HCT116 (cell line): ENCODE data around the gene PTHLH. TPM values are rescaled to one million over a fixed set of nuclear protein-coding genes. Genes with fewer than 3 reads are reported as not detected.

Experiments
- ATAC-seq: fragments of 200-7000 bp; cut with Tn5 transposase; 2 replicates; pipeline ENCODE4 v1.9.1; 2020; ENCODE audit warnings: mild to moderate bottlenecking, moderate library complexity
- BruUV-seq: library from RNA; stranded (reverse); fragments of 400-500 nt; replicated peaks from 2 replicates; lab custom pipeline; 2021; lab: Mats Ljungman, UMichigan
- CTCF ChIA-PET: fragments of 300-600 bp; sonication (Branson Sonifier 250); formaldehyde crosslinking; loops from one replicate; lab custom pipeline; 2021; ENCODE audit warnings: antibody characterized with exemption; lab: Charles Lee
- POLR2A ChIA-PET: fragments of 300-600, 350-600 bp; sonication (Branson Sonifier 250); formaldehyde crosslinking; loops from one replicate; lab custom pipeline; 2021; ENCODE audit warnings: antibody characterized with exemption; lab: Charles Lee
- RAD21 ChIA-PET, 2 experiments: fragments of 300-600 bp; sonication (Branson Sonifier 250); formaldehyde crosslinking; loops; one replicate each; lab custom pipeline; 2023; ENCODE audit warnings: low total read pairs in 2 of 2; ENCODE audit not compliant: uncharacterized antibody in 2 of 2, unreplicated experiment in 2 of 2, low non-redundant PET in 1 of 2; lab: Charles Lee
- DNase-seq: peaks from one replicate; pipeline ENCODE4 v3.0.0-alpha.2; 2010; ENCODE audit warnings: low read depth, low spot score
- H2AFZ ChIP-seq: fragments of 200-600 bp; shearing (Covaris generic), sonication (generic); 2 replicates; pipeline ENCODE4 v1.6.1; 2017; ENCODE audit warnings: low read depth, mixed run types, mixed read lengths, antibody characterized with exemption, low read length; ENCODE audit not compliant: poor library complexity, severe bottlenecking
- H3K27ac ChIP-seq: 2 replicates; pipeline ENCODE4 v1.5.1; 2012; ENCODE audit warnings: low read depth, low read length
- H3K27me3 ChIP-seq: fragments of 200-600 bp; sonication (generic); 2 replicates; pipeline ENCODE4 v1.6.1; 2016; ENCODE audit warnings: mixed run types, low read length, mixed read lengths; ENCODE audit not compliant: insufficient read depth
- H3K36me3 ChIP-seq, 2 experiments: fragments of 200-500 bp in 1 of 2; fragments of 200-600 bp in 1 of 2; sonication (Bioruptor generic) in 1 of 2; sonication (generic) in 1 of 2; 2 replicates each; pipeline versions ENCODE4 v1.5.1 to v1.6.1; 2014 to 2016; ENCODE audit warnings: low read length in 2 of 2, inconsistent platforms in 1 of 2, mixed read lengths in 1 of 2, mixed run types in 1 of 2; ENCODE audit not compliant: insufficient read depth in 2 of 2, control insufficient read depth in 1 of 2
- H3K4me1 ChIP-seq, 2 experiments: fragments of 200-600 bp in 1 of 2; sonication (generic) in 1 of 2; 2 replicates each; pipeline versions ENCODE4 v1.5.1 to v1.6.1; 2012 to 2017; ENCODE audit warnings: low read length in 2 of 2, inconsistent platforms in 1 of 2, mild to moderate bottlenecking in 1 of 2, mixed read lengths in 1 of 2, mixed run types in 1 of 2, moderate library complexity in 1 of 2; ENCODE audit not compliant: insufficient read depth in 2 of 2, control insufficient read depth in 1 of 2
- H3K4me2 ChIP-seq: fragments of 200-600 bp; sonication (generic); 2 replicates; pipeline ENCODE4 v1.6.1; 2017; ENCODE audit warnings: mixed run types, low read length, mixed read lengths
- H3K4me3 ChIP-seq, 2 experiments: fragments of 200-600 bp in 1 of 2; sonication (generic) in 1 of 2; replicated peaks in 1 of 2; 2 replicates each; pipeline ENCODE4 v1.5.1; 2011 to 2016; ENCODE audit warnings: low read length in 2 of 2, control low read depth in 1 of 2, low read depth in 1 of 2, mild to moderate bottlenecking in 1 of 2, mixed read lengths in 1 of 2, mixed run types in 1 of 2
- H3K79me2 ChIP-seq: fragments of 200-600 bp; sonication (generic); 2 replicates; pipeline ENCODE4 v1.6.1; 2017; ENCODE audit warnings: mild to moderate bottlenecking, mixed run types, low read length, moderate library complexity, mixed read lengths; ENCODE audit not compliant: insufficient read depth
- H3K9ac ChIP-seq: fragments of 200-600 bp; sonication (generic); 2 replicates; pipeline ENCODE4 v1.6.1; 2016; ENCODE audit warnings: low read length, mixed read lengths
- H3K9me2 ChIP-seq: fragments of 200-600 bp; sonication (generic), shearing (Covaris generic); 2 replicates; pipeline ENCODE4 v1.6.1; 2017; ENCODE audit warnings: mixed run types, mild to moderate bottlenecking, moderate library complexity; ENCODE audit not compliant: insufficient read depth
- H3K9me3 ChIP-seq, 2 experiments: fragments of 200-500 bp in 1 of 2; fragments of 200-600 bp in 1 of 2; sonication (Bioruptor generic) in 1 of 2; sonication (generic) in 1 of 2; 2 replicates each; pipeline ENCODE4 v1.6.1; 2014 to 2017; ENCODE audit warnings: low read length in 2 of 2, mixed read lengths in 2 of 2, inconsistent platforms in 1 of 2, low read depth in 1 of 2, mild to moderate bottlenecking in 1 of 2, mixed run types in 1 of 2, moderate library complexity in 1 of 2; ENCODE audit not compliant: control insufficient read depth in 1 of 2, insufficient read depth in 1 of 2
- H4K20me1 ChIP-seq: fragments of 200-600 bp; sonication (generic), shearing (Covaris generic); 2 replicates; pipeline ENCODE4 v1.6.1; 2017; ENCODE audit warnings: mixed run types, mild to moderate bottlenecking, moderate library complexity; ENCODE audit not compliant: insufficient read depth
- CBX3 ChIP-seq: IDR thresholded peaks from 2 replicates; pipeline ENCODE4 v1.6.1; 2012; ENCODE audit warnings: low read depth
- CEBPB ChIP-seq: IDR thresholded peaks from 2 replicates; pipeline ENCODE4 v1.6.1; 2012; ENCODE audit warnings: low read depth
- EGR1 ChIP-seq: IDR thresholded peaks from 2 replicates; pipeline ENCODE4 v1.6.1; 2012; ENCODE audit warnings: low read depth
- EZH2 ChIP-seq: fragments of 200-600 bp; sonication (generic); IDR thresholded peaks from 2 replicates; pipeline ENCODE4 v1.6.1; 2017; ENCODE audit warnings: antibody characterized with exemption, mixed run types
- EZH2phosphoT487 ChIP-seq: fragments of 200-600 bp; IDR thresholded peaks from 2 replicates; pipeline ENCODE4 v1.6.1; 2018; ENCODE audit warnings: antibody characterized with exemption, borderline replicate concordance
- FOSL1 ChIP-seq: IDR thresholded peaks from 2 replicates; pipeline ENCODE4 v1.6.1; 2012; ENCODE audit warnings: low read depth
- JUND ChIP-seq: IDR thresholded peaks from 2 replicates; pipeline ENCODE4 v1.6.1; 2012
- POLR2A ChIP-seq: IDR thresholded peaks from 2 replicates; pipeline ENCODE4 v1.7.0; 2011; ENCODE audit warnings: borderline replicate concordance; ENCODE audit not compliant: insufficient read depth, insufficient read length; ENCODE audit errors: extremely low read depth
- POLR2AphosphoS5 ChIP-seq: IDR thresholded peaks from 2 replicates; pipeline ENCODE4 v1.6.1; 2011; ENCODE audit warnings: mild to moderate bottlenecking, low read depth, low read length, moderate library complexity
- RAD21 ChIP-seq: IDR thresholded peaks from 2 replicates; pipeline ENCODE4 v1.6.1; 2012; ENCODE audit warnings: low read depth, mild to moderate bottlenecking
- SIN3A ChIP-seq: IDR thresholded peaks from 2 replicates; pipeline ENCODE4 v1.6.1; 2012; ENCODE audit warnings: low read depth
- SP1 ChIP-seq: IDR thresholded peaks from 2 replicates; pipeline ENCODE4 v1.6.1; 2012; ENCODE audit warnings: low read depth
- ZFX ChIP-seq: fragments of 450-650 bp; IDR thresholded peaks from 2 replicates; pipeline ENCODE4 v1.6.1; 2017
- intact Hi-C: fragments of 100-400 bp; cut with micrococcal nuclease; formaldehyde crosslinking; loops from 2 replicates; pipeline ENCODE4 v1.10.0; 2022
- total RNA-seq: library from RNA; stranded (reverse); gene quantifications from one replicate; pipeline ENCODE4 v1.2.1, GENCODE V29; 2021; ENCODE audit not compliant: unreplicated experiment
- TF ChIP-seq, protein P1 (sequence below): IDR thresholded peaks from 2 replicates; pipeline ENCODE4 v1.6.1; 2012
- TF ChIP-seq, protein P2 (sequence below): IDR thresholded peaks from 2 replicates; pipeline ENCODE4 v1.6.1; 2012; ENCODE audit warnings: low read depth

The PTHLH gene
- total RNA-seq, 1 experiment from 2014 or later, result not detected

DNA sequence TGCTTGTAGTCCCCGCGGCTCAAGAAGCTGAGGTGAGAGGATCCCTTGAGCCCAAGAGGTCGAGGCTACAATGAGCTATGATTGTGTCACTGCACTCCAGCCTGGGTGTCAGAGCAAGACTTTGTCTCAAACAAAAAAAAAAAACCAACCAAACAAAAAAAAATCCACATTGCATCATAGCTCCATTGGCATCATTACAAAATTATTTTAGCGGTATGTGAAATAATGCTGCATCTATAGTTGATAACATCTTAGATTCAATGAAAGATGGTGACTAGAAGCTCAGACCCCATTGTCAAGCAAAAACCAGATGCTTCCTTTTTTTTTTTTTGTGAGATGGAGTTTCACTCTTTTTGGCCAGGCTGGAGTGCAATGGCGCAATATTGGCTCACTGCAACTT is 14.8 kb upstream of the PTHLH start:
- Histone ChIP-seq H3K9me2 (no peaks in the 10 kb centered on the region), H3K9me3 (no peaks in the 10 kb centered on the region), H3K27me3 (no peaks in the 10 kb centered on the region), H3K4me1 (no peaks in the 10 kb centered on the region), H3K4me3 (no peak overlapping the region), H3K79me2 (no peaks in the 10 kb centered on the region), H3K9ac (no peak overlapping the region), H3K4me2 (no peak overlapping the region), H4K20me1 (no peaks in the 10 kb centered on the region), H3K36me3 (no peaks in the 10 kb centered on the region), H3K27ac (no peak overlapping the region), H2AFZ (no peak overlapping the region)
- POLR2A ChIA-PET, result no interaction called here
- ATAC-seq, result no peak
- intact Hi-C loops, result no loop called here
- no peak for TF ChIP-seq EZH2phosphoT487
- no peak for TF ChIP-seq SIN3A
- TF ChIP-seq, protein P1, sequence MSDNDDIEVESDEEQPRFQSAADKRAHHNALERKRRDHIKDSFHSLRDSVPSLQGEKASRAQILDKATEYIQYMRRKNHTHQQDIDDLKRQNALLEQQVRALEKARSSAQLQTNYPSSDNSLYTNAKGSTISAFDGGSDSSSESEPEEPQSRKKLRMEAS, result no peak
- TF ChIP-seq, protein P2, sequence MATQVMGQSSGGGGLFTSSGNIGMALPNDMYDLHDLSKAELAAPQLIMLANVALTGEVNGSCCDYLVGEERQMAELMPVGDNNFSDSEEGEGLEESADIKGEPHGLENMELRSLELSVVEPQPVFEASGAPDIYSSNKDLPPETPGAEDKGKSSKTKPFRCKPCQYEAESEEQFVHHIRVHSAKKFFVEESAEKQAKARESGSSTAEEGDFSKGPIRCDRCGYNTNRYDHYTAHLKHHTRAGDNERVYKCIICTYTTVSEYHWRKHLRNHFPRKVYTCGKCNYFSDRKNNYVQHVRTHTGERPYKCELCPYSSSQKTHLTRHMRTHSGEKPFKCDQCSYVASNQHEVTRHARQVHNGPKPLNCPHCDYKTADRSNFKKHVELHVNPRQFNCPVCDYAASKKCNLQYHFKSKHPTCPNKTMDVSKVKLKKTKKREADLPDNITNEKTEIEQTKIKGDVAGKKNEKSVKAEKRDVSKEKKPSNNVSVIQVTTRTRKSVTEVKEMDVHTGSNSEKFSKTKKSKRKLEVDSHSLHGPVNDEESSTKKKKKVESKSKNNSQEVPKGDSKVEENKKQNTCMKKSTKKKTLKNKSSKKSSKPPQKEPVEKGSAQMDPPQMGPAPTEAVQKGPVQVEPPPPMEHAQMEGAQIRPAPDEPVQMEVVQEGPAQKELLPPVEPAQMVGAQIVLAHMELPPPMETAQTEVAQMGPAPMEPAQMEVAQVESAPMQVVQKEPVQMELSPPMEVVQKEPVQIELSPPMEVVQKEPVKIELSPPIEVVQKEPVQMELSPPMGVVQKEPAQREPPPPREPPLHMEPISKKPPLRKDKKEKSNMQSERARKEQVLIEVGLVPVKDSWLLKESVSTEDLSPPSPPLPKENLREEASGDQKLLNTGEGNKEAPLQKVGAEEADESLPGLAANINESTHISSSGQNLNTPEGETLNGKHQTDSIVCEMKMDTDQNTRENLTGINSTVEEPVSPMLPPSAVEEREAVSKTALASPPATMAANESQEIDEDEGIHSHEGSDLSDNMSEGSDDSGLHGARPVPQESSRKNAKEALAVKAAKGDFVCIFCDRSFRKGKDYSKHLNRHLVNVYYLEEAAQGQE, result no peak
- TF ChIP-seq EZH2, result no peak
- no peak for DNase-seq
- CTCF ChIA-PET, result interaction anchor here (0.7 kb wide), 1 partner anchor 11 kb away, joined by 3 read pairs; no protein-coding TSS in a partner anchor
- RAD21 ChIA-PET, result no interaction called here
- BruUV-seq, result no TSS peak

DNA sequence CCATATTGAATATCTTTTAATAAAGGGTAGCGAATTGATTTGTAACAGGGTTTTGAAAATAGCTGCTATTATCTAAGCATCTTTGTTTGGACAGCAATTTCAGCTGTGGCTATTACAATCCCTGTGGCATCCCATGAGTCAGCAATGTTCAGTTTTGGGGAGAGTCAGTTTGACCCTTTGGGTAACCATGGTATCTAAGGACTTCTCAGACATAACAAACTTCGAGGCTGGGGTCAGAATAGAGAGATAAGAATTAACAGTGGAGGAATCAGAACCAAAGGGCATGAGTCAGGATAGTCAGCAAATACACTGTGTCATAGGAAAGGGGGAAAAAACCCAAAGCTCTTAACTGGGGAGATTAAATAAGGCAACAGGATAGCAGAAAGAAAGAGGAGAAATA is 11.7 kb upstream of the PTHLH start:
- no peaks in the 10 kb centered on the region for H3K9me2 ChIP-seq
- DNase-seq (no peak), ATAC-seq (no peak)
- CTCF ChIA-PET, result no interaction called here
- no peak overlapping the region for H3K27ac ChIP-seq
- BruUV-seq, result no TSS peak
- H3K27me3 ChIP-seq, result no peaks in the 10 kb centered on the region
- POLR2A ChIA-PET, result no interaction called here
- H2AFZ ChIP-seq, result no peak overlapping the region
- no peaks in the 10 kb centered on the region for H3K36me3 ChIP-seq
- H3K4me3 ChIP-seq, result no peak overlapping the region
- no peak overlapping the region for H3K9ac ChIP-seq
- no peak overlapping the region for H3K4me2 ChIP-seq
- H3K79me2 ChIP-seq, result no peaks in the 10 kb centered on the region
- RAD21 ChIA-PET, result no interaction called here
- H3K4me1 ChIP-seq, result 0 out of 4 replicates have a peak, but pooled peaks cover 0 to 7% of the 10 kb centered on the region in 2 experiments
- H3K9me3 ChIP-seq, result no peaks in the 10 kb centered on the region
- no peaks in the 10 kb centered on the region for H4K20me1 ChIP-seq
- intact Hi-C loops, result no loop called here
- no peak for TF ChIP-seq EZH2
- TF ChIP-seq RAD21, result no peak
- no peak for TF ChIP-seq POLR2A
- TF ChIP-seq EZH2phosphoT487, result no peak
- no peak for TF ChIP-seq CBX3
- no peak for TF ChIP-seq JUND
- TF ChIP-seq ZFX, result no peak
- no peak for TF ChIP-seq FOSL1
- TF ChIP-seq POLR2AphosphoS5, result no peak
- no peak for TF ChIP-seq EGR1
- no peak for TF ChIP-seq CEBPB
- no peak for TF ChIP-seq SP1
- TF ChIP-seq, protein P1, result no peak
- TF ChIP-seq SIN3A, result no peak
- TF ChIP-seq, protein P2, result no peak
